SK-N-SH (cell line): ENCODE data around the gene PSIP1. TPM values are rescaled to one million over a fixed set of nuclear protein-coding genes. Genes with fewer than 3 reads are reported as not detected.
A peak's percentile ranks its signal among the peaks of the same experiment; 100 is the strongest.

Experiments used
- CTCF ChIA-PET: fragments of 300-600, 350-600 bp; formaldehyde crosslinking; extraction: SDS; loops from one replicate; lab custom pipeline; 2021; lab: Yijun Ruan, JAX
- POLR2A ChIA-PET: fragments of 350-600 bp; sonication (Branson Sonifier 250); formaldehyde crosslinking; extraction: SDS; loops from one replicate; lab custom pipeline; 2020; ENCODE audit warnings: antibody characterized with exemption, inconsistent platforms; lab: Yijun Ruan, JAX
- DNase-seq: peaks from one replicate; pipeline ENCODE4 v3.0.0; 2012
- H2AFZ ChIP-seq: fragments of 200-600 bp; sonication (generic); 2 replicates; pipeline ENCODE4 v1.8.1; 2016; ENCODE audit warnings: antibody characterized with exemption, mild to moderate bottlenecking, low read depth
- H3F3A ChIP-seq: fragments of 200-600 bp; sonication (generic); replicated peaks from 2 replicates; pipeline ENCODE3; 2016; ENCODE audit warnings: antibody characterized with exemption, mild to moderate bottlenecking; ENCODE audit not compliant: insufficient read depth
- H3K27ac ChIP-seq, 2 experiments: fragments of 200-500 bp in 1 of 2; fragments of 200-600 bp in 1 of 2; sonication (Bioruptor generic) in 1 of 2; sonication (generic), shearing (Covaris generic) in 1 of 2; 2 replicates each; pipeline versions ENCODE4 v1.5.1 to v1.6.1; 2014 to 2016; ENCODE audit warnings: low read depth in 2 of 2, inconsistent platforms in 1 of 2, low read length in 1 of 2, mild to moderate bottlenecking in 1 of 2, mixed read lengths in 1 of 2
- H3K27me3 ChIP-seq: fragments of 200-600 bp; sonication (generic), shearing (Covaris generic); 2 replicates; pipeline ENCODE4 v1.6.1; 2016; ENCODE audit warnings: mixed run types; ENCODE audit not compliant: insufficient read depth
- H3K36me3 ChIP-seq, 2 experiments: fragments of 200-500 bp in 1 of 2; fragments of 200-600 bp in 1 of 2; sonication (Bioruptor generic) in 1 of 2; sonication (generic) in 1 of 2; replicated peaks in 1 of 2; 2 replicates each; pipeline versions ENCODE3 to v1.5.1; 2014 to 2016; ENCODE audit warnings: low read length in 1 of 2, mild to moderate bottlenecking in 1 of 2; ENCODE audit not compliant: insufficient read depth in 2 of 2, control insufficient read depth in 1 of 2
- H3K4me1 ChIP-seq, 2 experiments: fragments of 200-500 bp in 1 of 2; fragments of 200-600 bp in 1 of 2; sonication (Bioruptor generic) in 1 of 2; sonication (generic), shearing (Covaris generic) in 1 of 2; 2 replicates each; pipeline versions ENCODE4 v1.5.1 to v1.6.1; 2014 to 2016; ENCODE audit warnings: low read depth in 1 of 2, low read length in 1 of 2, mixed run types in 1 of 2; ENCODE audit not compliant: insufficient read depth in 2 of 2, control insufficient read depth in 1 of 2
- H3K4me2 ChIP-seq: fragments of 200-600 bp; sonication (generic), shearing (Covaris generic); 2 replicates; pipeline ENCODE4 v1.6.1; 2017; ENCODE audit warnings: mixed run types
- H3K4me3 ChIP-seq, 2 experiments: fragments of 200-500 bp in 1 of 2; fragments of 200-600 bp in 1 of 2; sonication (Bioruptor generic) in 1 of 2; sonication (generic), shearing (Covaris generic) in 1 of 2; 2 replicates each; pipeline versions ENCODE4 v1.5.1 to v1.8.1; 2014 to 2016; ENCODE audit warnings: low read depth in 2 of 2, inconsistent platforms in 1 of 2, low read length in 1 of 2, mild to moderate bottlenecking in 1 of 2, mixed read lengths in 1 of 2, moderate library complexity in 1 of 2
- H3K79me2 ChIP-seq: fragments of 200-600 bp; sonication (generic); 2 replicates; pipeline ENCODE4 v1.8.1; 2017; ENCODE audit warnings: mild to moderate bottlenecking; ENCODE audit not compliant: insufficient read depth
- H3K9ac ChIP-seq: fragments of 200-600 bp; sonication (generic); 2 replicates; pipeline ENCODE4 v1.6.1; 2017; ENCODE audit warnings: mixed run types
- H3K9me2 ChIP-seq: fragments of 200-600 bp; sonication (generic); 2 replicates; pipeline ENCODE4 v1.6.1; 2017; ENCODE audit warnings: mixed run types
- H3K9me3 ChIP-seq: fragments of 200-600 bp; sonication (generic); 2 replicates; pipeline ENCODE4 v1.6.1; 2017; ENCODE audit warnings: mixed run types, mild to moderate bottlenecking, moderate library complexity
- H4K20me1 ChIP-seq: fragments of 200-600 bp; sonication (generic); 2 replicates; pipeline ENCODE4 v1.6.1; 2017; ENCODE audit warnings: mild to moderate bottlenecking, mixed run types; ENCODE audit not compliant: insufficient read depth
- CHD2 ChIP-seq: fragments of 150-350 bp; IDR thresholded peaks from 2 replicates; pipeline ENCODE4 v1.6.1; 2018; ENCODE audit warnings: low read length; ENCODE audit not compliant: partially characterized antibody
- ELF1 ChIP-seq: IDR thresholded peaks from 2 replicates; pipeline ENCODE4 v1.4.0; 2012
- EP300 ChIP-seq, 2 experiments: IDR thresholded peaks; 2 replicates each; pipeline versions ENCODE4 v1.4.0 to v1.6.1; 2012; ENCODE audit warnings: borderline replicate concordance in 1 of 2, low read depth in 1 of 2, low read length in 1 of 2
- FOSL2 ChIP-seq: IDR thresholded peaks from 2 replicates; pipeline ENCODE4 v1.4.0; 2012; ENCODE audit warnings: low read depth, mild to moderate bottlenecking, moderate library complexity, borderline replicate concordance
- NFIC ChIP-seq: IDR thresholded peaks from 2 replicates; pipeline ENCODE4 v1.4.0; 2012; ENCODE audit warnings: borderline replicate concordance
- RCOR1 ChIP-seq: fragments of 150-350 bp; IDR thresholded peaks from 2 replicates; pipeline ENCODE4 v1.6.1; 2017; ENCODE audit warnings: antibody characterized with exemption, low read length
- REST ChIP-seq: IDR thresholded peaks from 2 replicates; pipeline ENCODE4 v1.6.1; 2012; ENCODE audit warnings: mild to moderate bottlenecking, low read depth, low read length, moderate library complexity
- RFX5 ChIP-seq: IDR thresholded peaks from 2 replicates; pipeline ENCODE4 v1.6.1; 2012; ENCODE audit warnings: mild to moderate bottlenecking, improper control_type of control experiment, low read length
- SMC3 ChIP-seq: IDR thresholded peaks from 2 replicates; pipeline ENCODE4 v1.6.1; 2012; ENCODE audit warnings: low read depth, low read length, improper control_type of control experiment
- TAF1 ChIP-seq: IDR thresholded peaks from 2 replicates; pipeline ENCODE4 v1.6.1; 2012; ENCODE audit warnings: low read depth, mild to moderate bottlenecking, low read length, moderate library complexity, borderline replicate concordance
- TCF12 ChIP-seq: IDR thresholded peaks from 2 replicates; pipeline ENCODE4 v1.4.0; 2012
- TEAD4 ChIP-seq: IDR thresholded peaks from 2 replicates; pipeline ENCODE4 v1.4.0; 2012; ENCODE audit warnings: mild to moderate bottlenecking, borderline replicate concordance; ENCODE audit not compliant: insufficient read depth
- USF1 ChIP-seq: IDR thresholded peaks from 2 replicates; pipeline ENCODE4 v1.4.0; 2012; ENCODE audit warnings: low read depth, borderline replicate concordance
- YY1 ChIP-seq: IDR thresholded peaks from 2 replicates; pipeline ENCODE4 v1.4.0; 2012; ENCODE audit warnings: low read depth, mild to moderate bottlenecking
- ZBTB33 ChIP-seq: IDR thresholded peaks from 2 replicates; pipeline ENCODE4 v1.4.0; 2012; ENCODE audit warnings: low read depth, borderline replicate concordance
- WGBS: methylation state at CpG from one replicate; pipeline ENCODE4 v1.1.6; 2017; ENCODE audit warnings: low lambda C conversion rate; 5-methylcytosine and 5-hydroxymethylcytosine counted together
- polyA plus RNA-seq, 3 experiments: library from polyadenylated mRNA; depleted of rRNA; stranded (reverse); fragments of >200 nt; gene quantifications; 2 replicates each; pipeline ENCODE4 v1.2.3, GENCODE V29; 2012

Gene PSIP1
- polyA plus RNA-seq, 1 of the 3 experiments (the other 2 are of a cell fraction): 21.0 TPM

GRCh38 chr9:15469862-15470261 lies 40.9 kb downstream of the PSIP1 start:
- Histone ChIP-seq H3K4me3 (no peak overlapping the region), H2AFZ (no peak overlapping the region), H3K9me2 (no peaks in the 10 kb centered on the region), H3K27me3 (no peaks in the 10 kb centered on the region), H3K9ac (no peak overlapping the region), H3K36me3 (peaks cover 76 to 77% of the 10 kb centered on the region in 2 experiments), H3K79me2 (no peaks in the 10 kb centered on the region), H3K27ac (0 out of 4 replicates have a peak overlapping the region, but pooled peaks of 1 of the 2 experiments have one; percentile 16), H3K4me2 (no peak overlapping the region), H3K4me1 (no peaks in the 10 kb centered on the region; a peak in 1 of 4 replicates), H4K20me1 (no peaks in the 10 kb centered on the region), H3K9me3 (no peaks in the 10 kb centered on the region), H3F3A (peaks cover 16% of the 10 kb centered on the region)
- WGBS: 95% methylated on average over 2 of the region's 2 CpGs
- TF ChIP-seq EP300 (IDR thresholded peaks at IDR 0.05; ENCODE audit: borderline replicate concordance in 1 of 2, low read depth in 1 of 2, low read length in 1 of 2) (no peak), RFX5 (no peak), FOSL2 (no peak), NFIC (no peak), TEAD4 (no peak)
- DNase-seq: no peak
- ChIA-PET POLR2A (no interaction called here), CTCF (interaction anchor here (0.9 kb wide), 2 partner anchors 15 to 258 kb away, joined by 4 read pairs; no protein-coding TSS in a partner anchor)

- Histone ChIP-seq H3K27me3 (no peaks in the 10 kb centered on the region), H4K20me1 (no peaks in the 10 kb centered on the region), H3K79me2 (no peaks in the 10 kb centered on the region), H3K9me2 (no peaks in the 10 kb centered on the region), H3K9me3 (no peaks in the 10 kb centered on the region), H3K4me1 (no peaks in the 10 kb centered on the region; a peak in 1 of 4 replicates), H2AFZ (no peak overlapping the region), H3K4me3 (no peak overlapping the region), H3K4me2 (no peak overlapping the region), H3K9ac (no peak overlapping the region), H3F3A (peaks cover 19% of the 10 kb centered on the region), H3K27ac (no peak overlapping the region), H3K36me3 (peaks cover 80 to 81% of the 10 kb centered on the region in 2 experiments)
- WGBS: 95% methylated on average over 1 of the region's 1 CpG
- ChIA-PET CTCF (interaction anchor here (0.7 to 1.5 kb wide), 3 partner anchors 53 to 259 kb away, joined by 3 to 4 read pairs (median 4); no protein-coding TSS in a partner anchor), POLR2A (interaction anchor here (0.6 kb wide), 1 partner anchor 41 kb away, joined by 3 read pairs; the partner anchor contains the start of gene PSIP1)
- DNase-seq: no peak
- TF ChIP-seq TCF12: no peak
Observed at GRCh38 chr9:15469406-15469805, 41.4 kb downstream of the PSIP1 start.

- ChIA-PET CTCF (interaction anchor here (0.9 to 1.7 kb wide), 5 partner anchors 14 to 257 kb away, joined by 3 to 4 read pairs (median 4); no protein-coding TSS in a partner anchor), POLR2A (no interaction called here)
- Histone ChIP-seq H4K20me1 (no peaks in the 10 kb centered on the region), H3K9me2 (no peaks in the 10 kb centered on the region), H3K36me3 (peaks cover 85 to 90% of the 10 kb centered on the region in 2 experiments), H3K27ac (no peak overlapping the region), H3K4me1 (no peaks in the 10 kb centered on the region; a peak in 1 of 4 replicates), H3F3A (peaks cover 19% of the 10 kb centered on the region), H3K79me2 (no peaks in the 10 kb centered on the region), H2AFZ (no peak overlapping the region), H3K4me3 (no peak overlapping the region), H3K9me3 (no peaks in the 10 kb centered on the region), H3K27me3 (no peaks in the 10 kb centered on the region), H3K9ac (no peak overlapping the region), H3K4me2 (no peak overlapping the region)
- 88% methylated on average over 3 of the region's 3 CpGs for WGBS
- no peak for DNase-seq
- no peak for TF ChIP-seq SMC3
- TF ChIP-seq CHD2: no peak
- TF ChIP-seq ZBTB33: no peak
- TF ChIP-seq RCOR1: no peak
- TF ChIP-seq EP300 (IDR thresholded peaks at IDR 0.05; ENCODE audit: borderline replicate concordance in 1 of 2, low read depth in 1 of 2, low read length in 1 of 2): no peak
- no peak for TF ChIP-seq RFX5
- no peak for TF ChIP-seq ELF1
- no peak for TF ChIP-seq TAF1
- no peak for TF ChIP-seq TCF12
- TF ChIP-seq USF1: no peak
- TF ChIP-seq YY1: no peak
- no peak for TF ChIP-seq REST
Observed at GRCh38 chr9:15468145-15468544, 42.6 kb downstream of the PSIP1 start.
